LoVo (cell line): Measurements from ENCODE around the gene SRPK3.

Source experiments
- DNase-seq: peaks from one replicate; pipeline ENCODE4 v3.0.0-alpha.2; 2016; ENCODE audit warnings: low spot score

SRPK3 gene

DNA sequence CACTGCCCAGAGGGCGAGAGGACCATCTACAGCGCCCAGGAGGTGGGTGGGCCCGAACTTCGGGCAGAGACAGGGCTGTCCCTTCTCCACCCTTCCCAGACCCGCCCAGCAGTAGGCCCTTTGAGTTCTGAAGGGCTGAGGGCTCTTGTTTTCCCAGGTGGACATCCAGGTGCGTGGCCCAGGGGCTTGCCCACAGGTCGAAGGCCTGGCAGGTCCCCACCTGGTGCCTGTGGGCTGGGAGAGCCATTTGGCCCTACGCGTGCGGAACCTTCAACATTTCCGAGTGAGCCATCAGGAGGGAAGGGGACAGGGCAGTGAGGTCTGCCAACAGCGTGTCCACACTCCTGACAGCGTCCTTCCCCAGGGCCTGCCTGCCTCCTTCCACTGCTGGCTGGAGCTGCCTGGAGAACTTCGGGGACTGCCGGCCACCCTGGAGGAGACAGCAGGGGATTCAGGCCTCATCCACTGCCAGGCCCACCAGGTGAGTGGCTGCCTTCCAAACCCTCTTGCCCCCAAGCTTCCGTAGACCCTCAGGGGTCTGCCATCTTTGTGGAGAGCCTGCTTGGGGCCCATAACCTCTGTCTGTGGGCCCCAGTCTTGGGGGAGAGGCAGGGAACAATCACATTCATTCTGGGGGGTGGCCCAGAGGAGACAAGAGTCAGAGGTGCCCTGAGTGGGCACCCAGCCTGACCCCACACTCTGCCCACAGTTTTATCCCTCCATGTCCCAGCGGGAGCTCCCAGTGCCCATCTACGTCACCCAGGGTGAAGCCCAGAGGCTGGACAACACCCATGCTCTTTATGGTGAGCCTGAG, 10.0 kb upstream of the SRPK3 start:
- DNase-seq = no peak

DNA sequence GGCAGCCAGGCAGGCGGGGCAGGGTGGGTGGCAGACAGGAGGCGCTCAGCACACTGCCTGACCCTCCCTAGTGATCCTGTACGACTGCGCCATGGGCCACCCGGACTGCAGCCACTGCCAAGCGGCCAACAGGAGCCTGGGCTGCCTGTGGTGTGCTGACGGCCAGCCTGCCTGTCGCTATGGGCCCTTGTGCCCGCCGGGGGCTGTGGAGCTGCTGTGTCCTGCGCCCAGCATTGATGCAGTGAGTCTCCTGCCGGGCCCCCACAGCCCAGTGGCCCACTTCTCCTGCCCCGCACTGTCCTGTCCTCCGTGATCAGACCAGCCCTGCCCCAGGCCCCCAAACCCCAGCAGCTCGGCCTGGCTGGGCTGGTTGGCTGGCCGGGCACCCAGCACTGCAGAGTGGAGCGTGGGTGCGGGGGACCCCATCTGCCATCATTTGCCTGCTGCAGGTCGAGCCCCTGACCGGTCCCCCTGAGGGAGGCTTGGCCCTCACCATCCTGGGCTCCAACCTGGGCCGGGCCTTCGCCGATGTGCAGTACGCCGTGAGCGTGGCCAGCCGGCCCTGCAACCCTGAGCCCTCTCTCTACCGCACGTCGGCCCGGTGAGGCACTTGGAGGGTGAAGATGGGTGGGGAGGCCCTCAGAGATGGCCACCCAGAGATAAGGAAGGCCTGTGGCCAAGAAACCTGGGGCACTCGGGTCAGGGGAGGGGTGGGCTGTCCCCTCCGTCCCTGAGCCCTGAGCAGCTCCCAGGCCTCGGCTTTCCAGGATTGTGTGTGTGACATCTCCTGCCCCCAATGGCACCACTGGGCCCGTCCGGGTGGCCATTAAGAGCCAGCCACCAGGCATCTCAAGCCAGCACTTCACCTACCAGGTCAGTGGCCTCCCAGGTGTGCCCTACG, 9.2 kb upstream of the SRPK3 start:
- DNase-seq = no peak

GRCh38 chrX:153772316-153773217, 8.3 kb upstream of the SRPK3 start:
- no peak for DNase-seq

GRCh38 chrX:153773218-153773611, 7.6 kb upstream of the SRPK3 start:
- DNase-seq = no peak

DNA sequence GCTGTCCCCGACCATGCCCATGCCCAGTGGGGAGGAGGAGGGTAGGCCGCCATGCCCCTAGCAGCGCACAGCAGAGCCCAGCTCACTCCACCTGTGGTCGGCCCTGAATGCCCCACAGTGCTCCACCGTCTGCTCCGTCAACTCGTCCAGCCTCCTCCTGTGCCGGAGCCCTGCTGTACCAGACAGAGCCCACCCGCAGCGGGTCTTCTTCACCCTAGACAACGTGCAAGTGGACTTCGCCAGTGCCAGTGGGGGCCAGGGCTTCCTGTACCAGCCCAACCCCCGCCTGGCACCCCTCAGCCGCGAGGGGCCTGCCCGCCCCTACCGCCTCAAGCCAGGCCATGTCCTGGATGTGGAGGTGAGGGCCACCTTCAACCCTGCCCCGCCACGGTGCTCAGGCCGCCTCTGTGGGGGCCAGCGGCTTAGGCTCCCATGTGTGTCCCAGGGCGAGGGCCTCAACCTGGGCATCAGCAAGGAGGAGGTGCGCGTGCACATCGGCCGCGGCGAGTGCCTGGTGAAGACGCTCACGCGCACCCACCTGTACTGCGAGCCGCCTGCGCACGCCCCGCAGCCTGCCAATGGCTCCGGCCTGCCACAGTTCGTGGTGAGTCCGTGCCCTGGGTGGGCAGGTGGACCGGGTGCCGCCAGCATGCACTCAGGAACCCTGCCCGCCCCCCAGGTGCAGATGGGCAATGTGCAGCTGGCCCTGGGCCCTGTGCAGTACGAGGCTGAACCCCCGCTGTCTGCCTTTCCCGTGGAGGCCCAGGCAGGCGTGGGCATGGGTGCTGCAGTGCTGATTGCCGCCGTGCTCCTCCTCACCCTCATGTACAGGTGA, 6.9 kb upstream of the SRPK3 start:
- DNase-seq = no peak

- no peak for DNase-seq
Observed at GRCh38 chrX:153774576-153775292, 6.1 kb upstream of the SRPK3 start.

DNA sequence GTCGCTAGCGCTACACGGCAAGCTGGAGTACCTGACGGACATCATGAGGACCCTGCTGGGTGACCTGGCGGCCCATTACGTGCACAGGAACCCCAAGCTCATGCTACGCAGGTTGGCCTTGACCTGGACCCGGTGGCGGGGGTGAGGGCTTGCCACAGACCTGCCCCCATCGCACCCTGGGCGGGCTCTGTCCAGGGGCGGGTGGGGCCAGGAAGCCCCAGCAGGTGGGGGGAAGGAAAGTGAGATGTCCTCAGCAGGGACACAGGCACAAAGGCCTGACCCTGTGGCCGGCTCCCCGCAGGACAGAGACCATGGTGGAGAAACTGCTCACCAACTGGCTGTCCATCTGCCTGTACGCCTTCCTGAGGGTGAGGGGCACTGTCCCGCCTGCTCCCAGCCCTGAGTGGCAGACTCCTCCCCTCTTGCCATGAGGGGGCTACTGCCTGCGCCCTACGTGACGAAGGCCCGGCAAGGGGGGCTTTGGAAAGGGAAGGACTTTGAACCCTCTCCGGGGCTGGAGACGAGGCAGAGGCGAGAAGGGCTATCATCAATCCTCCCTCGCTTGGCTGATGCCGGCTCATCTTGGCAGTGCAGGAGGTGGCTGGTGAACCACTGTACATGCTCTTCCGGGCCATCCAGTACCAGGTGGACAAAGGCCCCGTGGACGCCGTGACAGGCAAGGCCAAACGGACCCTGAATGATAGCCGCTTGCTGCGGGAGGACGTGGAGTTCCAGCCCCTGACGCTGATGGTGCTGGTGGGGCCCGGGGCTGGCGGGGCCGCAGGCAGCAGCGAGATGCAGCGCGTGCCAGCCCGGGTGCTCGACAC, 5.3 kb upstream of the SRPK3 start:
- DNase-seq = no peak

GRCh38 chrX:153776120-153776599, 4.7 kb upstream of the SRPK3 start:
- no peak for DNase-seq

- no peak for DNase-seq
Observed at GRCh38 chrX:153776611-153777045, 4.2 kb upstream of the SRPK3 start.

GRCh38 chrX:153777261-153778090, 3.4 kb upstream of the SRPK3 start:
- no peak for DNase-seq

- DNase-seq = no peak
Observed at GRCh38 chrX:153778181-153778580, 2.7 kb upstream of the SRPK3 start.

DNA sequence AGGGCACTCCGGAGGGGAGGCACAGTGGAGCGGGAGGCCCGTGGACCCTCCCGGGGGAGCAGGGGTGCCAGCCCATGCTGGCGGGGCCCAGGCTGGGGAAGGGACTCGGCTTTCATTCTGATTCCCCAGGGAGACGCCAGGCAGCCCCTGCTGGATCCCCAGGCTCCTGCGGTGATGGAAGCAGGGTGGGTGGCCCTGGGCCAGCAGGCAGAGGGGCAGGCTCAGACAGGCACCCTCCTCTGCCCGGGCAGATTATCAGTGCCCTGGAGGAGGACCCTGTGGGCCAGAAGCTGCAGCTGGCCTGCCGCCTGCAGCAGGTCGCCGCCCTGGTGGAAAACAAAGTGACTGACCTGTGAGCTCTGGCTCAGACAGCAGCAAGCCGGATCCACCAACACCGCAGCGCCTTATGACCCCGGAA, 2.1 kb upstream of the SRPK3 start:
- no peak for DNase-seq

DNA sequence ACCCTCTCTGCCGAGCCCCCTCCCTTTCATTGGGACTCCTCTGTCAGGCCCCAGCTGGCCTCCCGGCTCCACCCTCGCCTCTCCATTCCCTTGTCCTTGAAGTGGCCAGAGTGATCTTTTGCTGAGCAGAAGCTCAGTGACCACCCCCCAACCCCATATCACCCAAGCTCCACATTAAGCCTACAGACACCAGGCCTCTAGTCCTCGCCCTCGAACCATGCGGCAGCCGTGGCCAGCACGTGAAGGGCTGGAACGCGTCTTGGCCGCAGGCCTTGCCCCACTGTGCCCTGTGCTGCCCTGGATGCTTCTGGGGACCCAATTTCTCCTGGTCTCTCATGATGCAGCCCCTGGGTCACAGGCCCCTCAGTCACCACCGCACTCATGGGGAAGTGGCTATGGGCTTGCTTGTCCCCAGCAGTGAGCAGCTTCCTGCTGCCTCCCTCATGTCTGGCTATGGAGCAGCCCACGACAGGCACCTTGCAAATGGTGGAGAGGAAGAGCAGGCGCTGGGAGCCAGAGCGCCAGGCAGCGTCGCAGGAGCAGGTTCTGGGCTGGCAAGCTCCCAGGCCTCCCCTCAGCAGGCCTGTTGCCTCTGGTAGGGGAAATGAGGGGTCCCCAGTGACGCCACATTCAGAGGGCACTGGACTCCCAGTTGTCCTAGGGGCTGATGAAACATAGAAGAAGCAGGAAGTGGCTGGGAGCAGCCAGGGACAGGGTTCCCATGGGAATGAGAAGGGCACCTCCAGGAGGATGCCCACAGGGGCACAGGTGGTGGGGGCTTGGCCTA, 757 bp upstream of the SRPK3 start:
- no peak for DNase-seq

- DNase-seq = no peak
Observed at GRCh38 chrX:153781428-153782047, 697 bp downstream of the SRPK3 start.

- no peak for DNase-seq
Observed at GRCh38 chrX:153782313-153782712, 1.5 kb downstream of the SRPK3 start.

DNA sequence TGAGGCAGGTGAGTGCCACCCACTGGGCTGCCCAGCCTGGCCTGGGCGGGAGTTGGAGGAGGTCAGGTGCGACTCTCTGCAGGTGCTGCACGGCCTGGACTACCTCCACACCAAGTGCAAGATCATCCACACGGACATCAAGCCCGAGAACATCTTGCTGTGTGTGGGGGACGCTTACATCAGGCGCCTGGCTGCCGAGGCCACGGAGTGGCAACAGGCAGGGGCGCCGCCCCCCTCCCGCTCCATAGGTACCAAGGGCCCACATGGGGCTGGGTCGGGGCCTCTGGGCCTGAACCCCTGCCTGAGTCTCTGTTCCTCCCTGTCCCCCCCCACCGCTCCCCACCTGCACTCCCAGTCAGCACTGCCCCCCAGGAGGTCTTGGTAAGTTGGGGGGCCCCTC, 2.0 kb downstream of the SRPK3 start:
- DNase-seq = no peak

DNA sequence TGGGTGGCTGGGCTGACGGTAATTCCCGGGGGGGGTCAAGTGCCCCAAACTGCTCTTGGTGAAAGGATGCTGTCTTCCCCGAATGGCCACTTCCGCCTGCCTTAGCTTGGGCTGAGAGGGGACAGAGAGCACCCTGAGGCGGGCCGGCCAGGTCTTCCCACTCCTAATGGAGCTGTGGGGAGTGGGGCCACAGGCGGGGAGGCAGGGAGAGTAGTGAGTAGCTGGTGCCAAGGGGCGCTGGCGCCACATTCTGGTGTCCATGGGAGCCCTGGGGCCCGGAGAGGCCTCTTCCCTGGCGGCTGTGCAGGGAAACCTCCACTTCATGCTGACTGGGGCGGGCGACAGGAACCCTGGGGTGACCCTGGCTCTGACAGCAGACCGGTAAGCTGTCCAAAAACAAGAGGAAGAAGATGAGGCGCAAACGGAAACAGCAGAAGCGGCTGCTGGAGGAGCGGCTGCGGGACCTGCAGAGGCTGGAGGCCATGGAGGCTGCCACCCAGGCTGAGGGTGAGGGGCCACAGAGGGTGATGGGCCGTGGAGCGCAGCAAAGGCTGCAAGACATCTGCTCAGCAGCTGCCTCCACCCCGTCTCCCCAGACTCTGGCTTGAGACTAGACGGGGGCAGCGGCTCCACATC, 2.7 kb downstream of the SRPK3 start:
- DNase-seq = no peak
